Right atrium auricular region (tissue), 2 donors: ENCODE data around the gene LCN10. TPM values are rescaled to one million over a fixed set of nuclear protein-coding genes. Genes with fewer than 3 reads are reported as not detected.

Experiments used
- DNase-seq: peaks from one replicate; pipeline ENCODE4 v3.0.0-alpha.2; 2019; ENCODE audit warnings: low spot score
- H3K27ac ChIP-seq, 2 donors: fragments of 200-600 bp; sonication (generic); 1 replicate in 1 of 2; 2 replicates in 1 of 2; pipeline ENCODE4 v1.5.1; 2016 to 2019
- H3K27me3 ChIP-seq, 2 donors: fragments of 200-600 bp; sonication (generic); one replicate each; pipeline versions ENCODE4 v1.5.1 to v1.6.0; 2017 to 2019
- H3K36me3 ChIP-seq: fragments of 200-600 bp; sonication (generic); one replicate; pipeline ENCODE4 v1.5.1; 2016
- H3K4me1 ChIP-seq, 2 donors: fragments of 200-600 bp; sonication (generic); one replicate each; pipeline versions ENCODE4 v1.5.1 to v1.6.0; 2017 to 2019
- H3K4me3 ChIP-seq, 2 donors: fragments of 200-600 bp; sonication (generic); 1 replicate in 1 of 2; 2 replicates in 1 of 2; pipeline ENCODE4 v1.5.1; 2017 to 2019; ENCODE audit warnings: mild to moderate bottlenecking in 1 of 2, moderate library complexity in 1 of 2
- H3K9me3 ChIP-seq, 2 donors: fragments of 200-600 bp; sonication (generic); one replicate each; pipeline ENCODE4 v1.5.1; 2019
- CTCF ChIP-seq, 2 donors: fragments of 200-600 bp; sonication (generic); IDR thresholded peaks; one replicate each; pipeline ENCODE4 v1.5.1; 2019; ENCODE audit warnings: antibody characterized with exemption in 2 of 2
- total RNA-seq, 2 donors: library from RNA; depleted of rRNA; stranded (reverse); fragments of >200 nt; gene quantifications; one replicate each; pipeline ENCODE4 v1.1.0, GENCODE V29; 2016

LCN10 gene
- total RNA-seq, 2 donors from 2014 or later, result 4.5 to 8.8 TPM

GRCh38 chr9:136748201-136748600, 5.5 kb upstream of the LCN10 start, which contains the start of gene LCN6:
Gene LCN6 (minus strand): TSS chr9:136748525. CDS start chr9:136748483, 42 bp downstream.
- peak within 1 kb of the TSS in 1 of 2 donors; percentile 40 for H3K27ac ChIP-seq
- peaks cover 0 to 23% of the 10 kb centered on the region in 2 donors for H3K4me1 ChIP-seq
- no peak within 1 kb of the TSS for H3K4me3 ChIP-seq
- no peak for DNase-seq
- no peaks in the 10 kb centered on the region for H3K27me3 ChIP-seq
- no peaks in the 10 kb centered on the region for H3K36me3 ChIP-seq
- no peak for TF ChIP-seq CTCF (IDR thresholded peaks at IDR 0.05)
- peaks cover 0 to 3% of the 10 kb centered on the region in 2 donors for H3K9me3 ChIP-seq

GRCh38 chr9:136747161-136748060, 4.7 kb upstream of the LCN10 start:
- Histone ChIP-seq H3K4me3 (no peak overlapping the region), H3K9me3 (peaks cover 0 to 3% of the 10 kb centered on the region in 2 donors), H3K36me3 (no peaks in the 10 kb centered on the region), H3K27me3 (no peaks in the 10 kb centered on the region), H3K4me1 (peaks cover 0 to 31% of the 10 kb centered on the region in 2 donors), H3K27ac (peak overlapping the region in 1 of 2 donors; percentile 40)
- DNase-seq, result no peak
- TF ChIP-seq CTCF (IDR thresholded peaks at IDR 0.05), result no peak

GRCh38 chr9:136746621-136747020, 3.9 kb upstream of the LCN10 start:
- Histone ChIP-seq H3K9me3 (peaks cover 0 to under 1% of the 10 kb centered on the region in 2 donors), H3K27me3 (no peaks in the 10 kb centered on the region), H3K27ac (no peak overlapping the region), H3K4me1 (peaks cover 0 to 33% of the 10 kb centered on the region in 2 donors), H3K36me3 (no peaks in the 10 kb centered on the region), H3K4me3 (no peak overlapping the region)
- TF ChIP-seq CTCF (IDR thresholded peaks at IDR 0.05), result no peak
- no peak for DNase-seq

GRCh38 chr9:136746155-136746490, 3.4 kb upstream of the LCN10 start:
- DNase-seq, result no peak
- H3K4me1 ChIP-seq, result peaks cover 0 to 38% of the 10 kb centered on the region in 2 donors
- H3K27ac ChIP-seq, result no peak overlapping the region
- peak overlapping the region in 1 of 2 donors; percentile 42 for H3K4me3 ChIP-seq
- no peaks in the 10 kb centered on the region for H3K36me3 ChIP-seq
- no peaks in the 10 kb centered on the region for H3K9me3 ChIP-seq
- H3K27me3 ChIP-seq, result no peaks in the 10 kb centered on the region
- TF ChIP-seq CTCF (IDR thresholded peaks at IDR 0.05), result no peak

GRCh38 chr9:136745389-136746154, 2.8 kb upstream of the LCN10 start:
- Histone ChIP-seq H3K4me3 (peak overlapping the region; percentile 26 to 42), H3K9me3 (no peaks in the 10 kb centered on the region), H3K27me3 (no peaks in the 10 kb centered on the region), H3K4me1 (peaks cover 0 to 44% of the 10 kb centered on the region in 2 donors), H3K27ac (peak overlapping the region; percentile 43 to 59), H3K36me3 (no peaks in the 10 kb centered on the region)
- no peak for TF ChIP-seq CTCF (IDR thresholded peaks at IDR 0.05)
- no peak for DNase-seq
